Muscle of leg (tissue), 11 donors: ENCODE data around the gene METRNL. TPM values are rescaled to one million over a fixed set of nuclear protein-coding genes. Genes with fewer than 3 reads are reported as not detected.
"Not testable (repeated sequence)": the region's sequence is repeated elsewhere in the genome, so short reads cannot be mapped to it uniquely, and the experiment has no call there.

Source experiments
- DNase-seq: peaks from one replicate; pipeline ENCODE4 v3.0.0; 2013
- H3K27ac ChIP-seq: one replicate; pipeline ENCODE4 v1.5.1; 2013; ENCODE audit warnings: mild to moderate bottlenecking, low read length, control low read depth
- H3K27me3 ChIP-seq: one replicate; pipeline ENCODE4 v1.6.1; 2013; ENCODE audit warnings: low read length; ENCODE audit not compliant: control insufficient read depth, insufficient read depth
- H3K36me3 ChIP-seq: one replicate; pipeline ENCODE4 v1.6.1; 2013; ENCODE audit warnings: low read length; ENCODE audit not compliant: control insufficient read depth, insufficient read depth
- H3K4me1 ChIP-seq: one replicate; pipeline ENCODE4 v1.6.1; 2013; ENCODE audit warnings: low read length; ENCODE audit not compliant: control insufficient read depth, insufficient read depth
- H3K4me3 ChIP-seq: one replicate; pipeline ENCODE4 v1.5.1; 2013; ENCODE audit warnings: low read length, control low read depth
- H3K9me3 ChIP-seq: replicated peaks from 2 replicates; pipeline ENCODE4 v1.6.1; 2013; ENCODE audit warnings: low read depth, low read length; ENCODE audit not compliant: control insufficient read depth
- WGBS: methylation state at CpG from one replicate; pipeline ENCODE4 v1.1.5; 2013; ENCODE audit warnings: missing lambda C conversion rate; ENCODE audit not compliant: insufficient coverage; 5-methylcytosine and 5-hydroxymethylcytosine counted together
- polyA plus RNA-seq, 8 donors: library from polyadenylated mRNA; unstranded; fragments of 120-200 nt; gene quantifications; one replicate each; pipeline versions ENCODE4 v1.2.1 to v1.2.3, GENCODE V29; 2013; ENCODE audit warnings: inconsistent platforms in 1 of 8, low replicate concordance in 1 of 8; ENCODE audit not compliant: insufficient read length in 8 of 8, insufficient read depth in 1 of 8
- total RNA-seq: library from RNA; stranded (reverse); fragments of 120-200 nt; gene quantifications from one replicate; pipeline ENCODE4 v1.2.4, GENCODE V29; 2013

METRNL gene
- total and polyA plus RNA-seq, 9 donors: 21.5 to 37.8 (median 30.2) TPM

GRCh38 chr17:83127431-83128160 is 48.2 kb downstream of the METRNL start:
- 81% methylated on average over 14 of the region's 16 CpGs for WGBS
- no peak overlapping the region for H3K27ac ChIP-seq
- H3K4me1 ChIP-seq: peaks cover 10% of the 10 kb centered on the region
- DNase-seq: no peak
- H3K4me3 ChIP-seq: no peak overlapping the region
- H3K36me3 ChIP-seq: no peaks in the 10 kb centered on the region
- peaks cover 25% of the 10 kb centered on the region for H3K27me3 ChIP-seq
- H3K9me3 ChIP-seq: no peaks in the 10 kb centered on the region

- 81% methylated on average over 26 of the region's 32 CpGs for WGBS
- H3K4me3 ChIP-seq: no peak overlapping the region
- no peak for DNase-seq
- no peaks in the 10 kb centered on the region for H3K36me3 ChIP-seq
- peaks cover 10% of the 10 kb centered on the region for H3K4me1 ChIP-seq
- no peaks in the 10 kb centered on the region for H3K9me3 ChIP-seq
- H3K27me3 ChIP-seq: peaks cover 22% of the 10 kb centered on the region
- no peak overlapping the region for H3K27ac ChIP-seq
Observed at GRCh38 chr17:83128306-83129240, 49.2 kb downstream of the METRNL start.

- no peak overlapping the region for H3K27ac ChIP-seq
- no peak for DNase-seq
- H3K27me3 ChIP-seq: peaks cover 19% of the 10 kb centered on the region
- WGBS: 71% methylated on average over 3 of the region's 12 CpGs
- H3K36me3 ChIP-seq: no peaks in the 10 kb centered on the region
- no peaks in the 10 kb centered on the region for H3K9me3 ChIP-seq
- H3K4me1 ChIP-seq: peaks cover 10% of the 10 kb centered on the region
- H3K4me3 ChIP-seq: no peak overlapping the region
Observed at GRCh38 chr17:83129676-83130075, 50.3 kb downstream of the METRNL start.

GRCh38 chr17:83131401-83132011 is 52.1 kb downstream of the METRNL start:
- Histone ChIP-seq H3K4me1 (no peaks in the 10 kb centered on the region), H3K9me3 (no peaks in the 10 kb centered on the region), H3K27me3 (peaks cover 4% of the 10 kb centered on the region), H3K4me3 (no peak overlapping the region), H3K36me3 (no peaks in the 10 kb centered on the region), H3K27ac (no peak overlapping the region)
- no peak for DNase-seq
- 95% methylated on average over 11 of the region's 14 CpGs for WGBS

GRCh38 chr17:83132251-83133081 is 53.1 kb downstream of the METRNL start:
- Histone ChIP-seq H3K4me1 (no peaks in the 10 kb centered on the region), H3K27me3 (peaks cover 6% of the 10 kb centered on the region), H3K36me3 (no peaks in the 10 kb centered on the region), H3K27ac (no peak overlapping the region), H3K9me3 (no peaks in the 10 kb centered on the region), H3K4me3 (no peak overlapping the region)
- no peak for DNase-seq
- WGBS: 88% methylated on average over 16 of the region's 21 CpGs

- Histone ChIP-seq H3K4me1 (no peaks in the 10 kb centered on the region), H3K27ac (no peak overlapping the region), H3K27me3 (peaks cover 10% of the 10 kb centered on the region), H3K9me3 (no peaks in the 10 kb centered on the region), H3K36me3 (no peaks in the 10 kb centered on the region), H3K4me3 (no peak overlapping the region)
- 68% methylated on average over 11 of the region's 16 CpGs for WGBS
- DNase-seq: no peak
Observed at GRCh38 chr17:83133302-83134121, 54.1 kb downstream of the METRNL start.

GRCh38 chr17:83134456-83134855 is 55.0 kb downstream of the METRNL start:
- H3K36me3 ChIP-seq, H3K9me3 ChIP-seq, DNase-seq, H3K4me3 ChIP-seq, H3K4me1 ChIP-seq, H3K27ac ChIP-seq: not testable (repeated sequence)
- 80% methylated on average over 17 of the region's 38 CpGs for WGBS
- peaks cover 10% of the 10 kb centered on the region for H3K27me3 ChIP-seq

- H3K4me1 ChIP-seq: no peaks in the 10 kb centered on the region
- 97% methylated on average over 13 of the region's 14 CpGs for WGBS
- no peak overlapping the region for H3K27ac ChIP-seq
Observed at GRCh38 chr17:83135692-83136091, 56.3 kb downstream of the METRNL start.

GRCh38 chr17:83136156-83136555 is 56.7 kb downstream of the METRNL start:
- no peak overlapping the region for H3K27ac ChIP-seq
- no peaks in the 10 kb centered on the region for H3K4me1 ChIP-seq
- 79% methylated on average over 6 of the region's 13 CpGs for WGBS
- H3K9me3 ChIP-seq: no peaks in the 10 kb centered on the region
- no peak for DNase-seq
- peaks cover 10% of the 10 kb centered on the region for H3K27me3 ChIP-seq
- H3K4me3 ChIP-seq: no peak overlapping the region
- H3K36me3 ChIP-seq: no peaks in the 10 kb centered on the region

More at GRCh38 chr17:83135692-83136091, 56.3 kb downstream of the METRNL start:
- no peak overlapping the region for H3K4me3 ChIP-seq
- H3K9me3 ChIP-seq: no peaks in the 10 kb centered on the region
- peaks cover 10% of the 10 kb centered on the region for H3K27me3 ChIP-seq
- no peaks in the 10 kb centered on the region for H3K36me3 ChIP-seq
- no peak for DNase-seq
